H1 (cell line): Measurements from ENCODE around the gene USH2A. TPM values are rescaled to one million over a fixed set of nuclear protein-coding genes. Genes with fewer than 3 reads are reported as not detected.

Source experiments
- CTCF ChIA-PET: fragments of 300-600 bp; sonication (Branson Sonifier 250); formaldehyde crosslinking; loops from one replicate; lab custom pipeline; 2021; ENCODE audit not compliant: partially characterized antibody; lab: Charles Lee
- POLR2A ChIA-PET: fragments of 300-600 bp; sonication (Branson Sonifier 250); formaldehyde crosslinking; loops from one replicate; lab custom pipeline; 2021; ENCODE audit warnings: inconsistent platforms; ENCODE audit not compliant: partially characterized antibody; lab: Charles Lee
- DNase-seq, 2 experiments: peaks; one replicate each; pipeline versions ENCODE4 v3.0.0 to v3.0.0-alpha.2; 2010 to 2022; ENCODE audit warnings: low spot score in 2 of 2, low read depth in 1 of 2, mixed read lengths in 1 of 2
- FAIRE-seq: peaks from 2 replicates; lab custom pipeline; 2011; peaks lifted over from hg19 to GRCh38; lab: Jason Lieb, UNC
- H2AFZ ChIP-seq: 2 replicates; pipeline ENCODE4 v1.8.1; 2012; ENCODE audit warnings: low read length, inconsistent platforms
- H2AK5ac ChIP-seq: 2 replicates; pipeline ENCODE4 v1.6.1; 2013; ENCODE audit warnings: low read depth, low read length
- H2BK120ac ChIP-seq: replicated peaks from 2 replicates; pipeline ENCODE3; 2013; ENCODE audit warnings: low read depth, low read length, inconsistent platforms
- H2BK12ac ChIP-seq: 2 replicates; pipeline ENCODE4 v1.6.1; 2013; ENCODE audit warnings: low read depth, low read length
- H2BK15ac ChIP-seq: 2 replicates; pipeline ENCODE4 v1.6.1; 2013; ENCODE audit warnings: low read length
- H2BK20ac ChIP-seq: 2 replicates; pipeline ENCODE4 v1.6.1; 2013; ENCODE audit warnings: low read length
- H2BK5ac ChIP-seq: 2 replicates; pipeline ENCODE4 v1.6.1; 2013; ENCODE audit warnings: low read depth, low read length
- H3K14ac ChIP-seq: 2 replicates; pipeline ENCODE4 v1.6.1; 2013; ENCODE audit warnings: inconsistent platforms; ENCODE audit not compliant: insufficient read length
- H3K18ac ChIP-seq: 2 replicates; pipeline ENCODE4 v1.6.1; 2013; ENCODE audit warnings: low read length; ENCODE audit errors: extremely low read depth
- H3K23ac ChIP-seq: 2 replicates; pipeline ENCODE4 v1.6.1; 2013; ENCODE audit warnings: inconsistent platforms; ENCODE audit not compliant: insufficient read length
- H3K23me2 ChIP-seq: 2 replicates; pipeline ENCODE4 v1.6.1; 2013; ENCODE audit warnings: low read depth, low read length
- H3K27ac ChIP-seq: 2 replicates; pipeline ENCODE4 v1.6.1; 2011; ENCODE audit warnings: low read depth, low read length, inconsistent platforms
- H3K27me3 ChIP-seq, 4 experiments: replicated peaks in 1 of 4; 1 replicate in 1 of 4; 2 replicates in 3 of 4; pipeline versions ENCODE4 v1.6.1 to v1.8.1; 2011 to 2013; ENCODE audit warnings: low read length in 3 of 4, mild to moderate bottlenecking in 3 of 4, inconsistent platforms in 2 of 4, mixed read lengths in 2 of 4, moderate library complexity in 1 of 4; ENCODE audit not compliant: control insufficient read depth in 3 of 4, insufficient read depth in 3 of 4; ENCODE audit errors: extremely low read depth in 1 of 4
- H3K36me3 ChIP-seq, 4 experiments: 2 replicates each; pipeline versions ENCODE4 v1.6.1 to v1.8.1; 2011 to 2013; ENCODE audit warnings: mild to moderate bottlenecking in 4 of 4, low read length in 3 of 4, moderate library complexity in 2 of 4, control low read depth in 1 of 4, inconsistent platforms in 1 of 4; ENCODE audit not compliant: insufficient read depth in 4 of 4, control insufficient read depth in 2 of 4
- H3K4ac ChIP-seq: replicated peaks from 2 replicates; pipeline ENCODE3; 2013; ENCODE audit warnings: low read length, low read depth, mixed read lengths, inconsistent platforms; ENCODE audit not compliant: insufficient read length
- H3K4me1 ChIP-seq, 4 experiments: replicated peaks in 1 of 4; 1 replicate in 1 of 4; 2 replicates in 3 of 4; pipeline versions ENCODE4 v1.6.1 to v1.8.1; 2011 to 2013; ENCODE audit warnings: low read length in 3 of 4, inconsistent platforms in 2 of 4, mixed read lengths in 1 of 4; ENCODE audit not compliant: insufficient read depth in 4 of 4, control insufficient read depth in 3 of 4
- H3K4me2 ChIP-seq, 2 experiments: 2 replicates each; pipeline versions ENCODE4 v1.6.1 to v1.8.1; 2011 to 2013; ENCODE audit warnings: low read depth in 2 of 2, low read length in 2 of 2, control low read depth in 1 of 2, inconsistent platforms in 1 of 2, mild to moderate bottlenecking in 1 of 2; ENCODE audit not compliant: insufficient read depth in 1 of 2
- H3K4me3 ChIP-seq, 4 experiments: fragments of 200-600, 300-600 bp in 1 of 4; sonication (generic), shearing (Covaris generic), sonication (Bioruptor Twin) in 1 of 4; 2 replicates each; pipeline versions ENCODE4 v1.5.1 to v1.8.1; 2011 to 2016; ENCODE audit warnings: low read length in 4 of 4, low read depth in 3 of 4, control low read depth in 2 of 4, inconsistent platforms in 2 of 4, mild to moderate bottlenecking in 2 of 4, mixed read lengths in 1 of 4, moderate library complexity in 1 of 4; ENCODE audit not compliant: insufficient read depth in 2 of 4; ENCODE audit errors: extremely low read depth in 1 of 4
- H3K56ac ChIP-seq: replicated peaks from 2 replicates; pipeline ENCODE3; 2013; ENCODE audit warnings: low read depth, mild to moderate bottlenecking, mixed read lengths, low read length, inconsistent platforms; ENCODE audit not compliant: insufficient read length
- H3K79me1 ChIP-seq: 2 replicates; pipeline ENCODE4 v1.6.1; 2013; ENCODE audit warnings: low read depth, low read length, control low read depth
- H3K79me2 ChIP-seq, 2 experiments: 2 replicates each; pipeline versions ENCODE4 v1.6.1 to v1.8.1; 2012 to 2013; ENCODE audit warnings: low read length in 2 of 2, mild to moderate bottlenecking in 2 of 2, inconsistent platforms in 1 of 2; ENCODE audit not compliant: insufficient read depth in 2 of 2, control insufficient read depth in 1 of 2
- H3K9ac ChIP-seq, 4 experiments: replicated peaks in 1 of 4; 1 replicate in 1 of 4; 2 replicates in 3 of 4; pipeline versions ENCODE4 v1.6.1 to v1.8.1; 2011 to 2013; ENCODE audit warnings: low read depth in 3 of 4, low read length in 3 of 4, control low read depth in 2 of 4, mild to moderate bottlenecking in 2 of 4, moderate library complexity in 2 of 4, inconsistent platforms in 1 of 4; ENCODE audit errors: extremely low read depth in 1 of 4
- H3K9me3 ChIP-seq, 2 experiments: 2 replicates each; pipeline versions ENCODE4 v1.6.1 to v1.8.1; 2012 to 2013; ENCODE audit warnings: mild to moderate bottlenecking in 2 of 2, moderate library complexity in 2 of 2, control low read depth in 1 of 2, inconsistent platforms in 1 of 2, low read depth in 1 of 2, low read length in 1 of 2, mixed read lengths in 1 of 2; ENCODE audit not compliant: insufficient read depth in 2 of 2
- H4K20me1 ChIP-seq, 2 experiments: replicated peaks in 1 of 2; 2 replicates each; pipeline versions ENCODE3 to v1.8.1; 2011 to 2013; ENCODE audit warnings: inconsistent platforms in 2 of 2, low read length in 2 of 2, mild to moderate bottlenecking in 1 of 2; ENCODE audit not compliant: insufficient read depth in 2 of 2, control insufficient read depth in 1 of 2
- H4K5ac ChIP-seq: 2 replicates; pipeline ENCODE4 v1.6.1; 2013; ENCODE audit warnings: low read length, low read depth, mixed read lengths, inconsistent platforms; ENCODE audit not compliant: insufficient read length
- H4K8ac ChIP-seq: 2 replicates; pipeline ENCODE4 v1.8.0; 2013; ENCODE audit warnings: mild to moderate bottlenecking, moderate library complexity, low read length, inconsistent platforms; ENCODE audit not compliant: insufficient read depth; ENCODE audit errors: extremely low read depth
- H4K91ac ChIP-seq: replicated peaks from 2 replicates; pipeline ENCODE3; 2013; ENCODE audit warnings: low read length, mixed read lengths, inconsistent platforms; ENCODE audit not compliant: insufficient read length
- ATF3 ChIP-seq: IDR thresholded peaks from 2 replicates; pipeline ENCODE4 v1.6.1; 2011; ENCODE audit warnings: low read depth, mild to moderate bottlenecking, low read length; ENCODE audit not compliant: insufficient read depth
- BCL11A ChIP-seq, 2 experiments: IDR thresholded peaks; one replicate each; pipeline ENCODE4 v1.6.1; 2011; ENCODE audit warnings: low read depth in 2 of 2, low read length in 2 of 2, mild to moderate bottlenecking in 2 of 2
- CREB1 ChIP-seq: IDR thresholded peaks from 2 replicates; pipeline ENCODE4 v1.6.1; 2012; ENCODE audit warnings: inconsistent platforms
- CTBP2 ChIP-seq: IDR thresholded peaks from 2 replicates; pipeline ENCODE4 v1.7.0; 2011; ENCODE audit warnings: borderline replicate concordance, mild to moderate bottlenecking, moderate library complexity, mixed read lengths, low read length; ENCODE audit not compliant: insufficient read depth, insufficient read length
- GABPA ChIP-seq: IDR thresholded peaks from 2 replicates; pipeline ENCODE4 v1.6.1; 2011; ENCODE audit warnings: mild to moderate bottlenecking, low read length, moderate library complexity, borderline replicate concordance; ENCODE audit not compliant: insufficient read depth
- KDM5A ChIP-seq: fragments of 200-600 bp; IDR thresholded peaks from 2 replicates; pipeline ENCODE4 v1.7.1; 2012; ENCODE audit warnings: mild to moderate bottlenecking, low read length, inconsistent platforms, mixed read lengths
- NANOG ChIP-seq: IDR thresholded peaks from 2 replicates; pipeline ENCODE4 v1.6.1; 2011; ENCODE audit warnings: low read length, low read depth, mild to moderate bottlenecking, inconsistent platforms; ENCODE audit not compliant: insufficient read depth, poor library complexity, severe bottlenecking
- RFX5 ChIP-seq: IDR thresholded peaks from 2 replicates; pipeline ENCODE4 v1.6.1; 2011; ENCODE audit warnings: low read depth, low read length, improper control_type of control experiment, borderline replicate concordance
- RXRA ChIP-seq: IDR thresholded peaks from 2 replicates; pipeline ENCODE4 v1.6.1; 2011; ENCODE audit warnings: low read depth, mild to moderate bottlenecking, low read length, moderate library complexity; ENCODE audit not compliant: insufficient read depth
- SIX5 ChIP-seq: IDR thresholded peaks from 2 replicates; pipeline ENCODE4 v1.6.1; 2011; ENCODE audit warnings: mild to moderate bottlenecking, low read depth, low read length
- SUZ12 ChIP-seq: fragments of 200-600 bp; sonication (generic); IDR thresholded peaks from 2 replicates; pipeline ENCODE4 v1.6.1; 2012; ENCODE audit warnings: mild to moderate bottlenecking, inconsistent platforms, low read length, moderate library complexity, mixed read lengths
- TEAD4 ChIP-seq: IDR thresholded peaks from 2 replicates; pipeline ENCODE4 v1.6.1; 2012; ENCODE audit warnings: low read depth, low read length, inconsistent platforms, mixed read lengths
- WGBS, 2 experiments: shearing (Covaris generic) in 1 of 2; methylation state at CpG; one replicate each; pipeline versions ENCODE4 v1.1.6 to v1.1.7; 2013 to 2015; ENCODE audit warnings: low lambda C conversion rate in 2 of 2, mixed read lengths in 2 of 2, inconsistent platforms in 1 of 2, low coverage in 1 of 2, missing lambda C conversion rate in 1 of 2; ENCODE audit not compliant: insufficient replicate concordance in 2 of 2, insufficient coverage in 1 of 2, insufficient read length in 1 of 2; ENCODE audit errors: extremely low coverage in 1 of 2, missing lambda C conversion rate in 1 of 2; 5-methylcytosine and 5-hydroxymethylcytosine counted together
- polyA plus RNA-seq, 7 experiments: library from polyadenylated mRNA; depleted of rRNA in 3 of 7; stranded (reverse) in 5 of 7; unstranded in 2 of 7; fragments of >200 nt in 5 of 7; fragments of 200-250 nt in 2 of 7; gene quantifications; 1 replicate in 5 of 7; 2 replicates in 1 of 7; 4 replicates in 1 of 7; pipeline versions ENCODE4 v1.2.1 to v1.2.3, GENCODE V29; 2011 to 2013; ENCODE audit warnings: missing spikeins in 2 of 7, mixed read lengths in 2 of 7
- total RNA-seq: library from RNA; stranded (reverse); fragmentation: NEBNext Ultra II Directional; extraction: Animal tissue kit (Norgen Biotek cat#: 25700); gene quantifications from 2 replicates; pipeline ENCODE4 v1.2.1, GENCODE V29; 2021

USH2A gene
- total and polyA plus RNA-seq, 2 of the 8 experiments (the other 6 are each of a cell fraction or from before 2014, with no cell fraction given): 0.02 to 0.17 TPM

- Histone ChIP-seq H2BK20ac (no peak overlapping the region), H2BK5ac (no peak overlapping the region), H3K18ac (no peak overlapping the region), H3K4me3 (no peak overlapping the region), H2BK15ac (no peak overlapping the region), H4K5ac (no peak overlapping the region), H3K23ac (no peak overlapping the region), H3K9me3 (no peaks in the 10 kb centered on the region), H4K8ac (no peak overlapping the region), H3K4ac (no peak overlapping the region), H3K79me2 (0 out of 4 replicates have a peak, but pooled peaks cover 0 to 1% of the 10 kb centered on the region in 2 experiments), H3K36me3 (peaks cover 0 to 28% (median 1%) of the 10 kb centered on the region in 4 experiments; a peak in 4 of 8 replicates), H3K27ac (no peak overlapping the region), H3K4me1 (peaks cover 0 to 3% (median 0%) of the 10 kb centered on the region in 4 experiments; a peak in 3 of 7 replicates), H3K9ac (no peak overlapping the region), H2BK12ac (no peak overlapping the region), H2AK5ac (no peak overlapping the region), H3K56ac (no peak overlapping the region), H4K91ac (no peak overlapping the region), H3K14ac (no peak overlapping the region), H3K4me2 (no peak overlapping the region), H2AFZ (no peak overlapping the region), H3K79me1 (no peaks in the 10 kb centered on the region), H4K20me1 (no peaks in the 10 kb centered on the region), H3K27me3 (no peaks in the 10 kb centered on the region), H2BK120ac (no peak overlapping the region), H3K23me2 (no peaks in the 10 kb centered on the region)
- ChIA-PET POLR2A (interaction anchor here (2.1 kb wide), 1 partner anchor 11 kb away, joined by 5 read pairs; no protein-coding TSS in a partner anchor), CTCF (interaction anchor here (1.3 kb wide), 1 partner anchor 110 kb away, joined by 3 read pairs; no protein-coding TSS in a partner anchor)
- WGBS, 2 experiments: 76% methylated on average over 3 of the region's 3 CpGs; no CpG with 5 or more reads in 1 of the 2 experiments
- FAIRE-seq: no peak
- no peak for DNase-seq
- TF ChIP-seq CTBP2 (no peak), KDM5A (no peak), NANOG (no peak), BCL11A (IDR thresholded peaks at IDR 0.05; ENCODE audit: low read depth in 2 of 2, low read length in 2 of 2) (no peak), SUZ12 (no peak), TEAD4 (no peak), RFX5 (no peak), RXRA (no peak), SIX5 (no peak), ATF3 (no peak), CREB1 (no peak), GABPA (no peak)
Observed at GRCh38 chr1:215599418-215600074, 823.7 kb downstream of the USH2A start.
